Lower leg skin (tissue), 3 donors: Measurements from ENCODE around the gene AGAP3.

Source experiments
- CTCF ChIP-seq, 3 donors: fragments of 450-650 bp; IDR thresholded peaks; one replicate each; pipeline ENCODE4 v1.5.1; 2016; ENCODE audit warnings: antibody characterized with exemption in 3 of 3, mild to moderate bottlenecking in 3 of 3, moderate library complexity in 2 of 3
- POLR2A ChIP-seq, 2 donors: fragments of 450-650 bp; IDR thresholded peaks; one replicate each; pipeline ENCODE4 v1.6.1; 2016 to 2017; ENCODE audit warnings: antibody characterized with exemption in 2 of 2, mild to moderate bottlenecking in 1 of 2, moderate library complexity in 1 of 2

GRCh38 chr7:151051108-151051507 is 35.2 kb upstream of the AGAP3 start:
- TF ChIP-seq CTCF (IDR thresholded peaks at IDR 0.05) = no peak
- TF ChIP-seq POLR2A (IDR thresholded peaks at IDR 0.05) = no peak
